Heart right ventricle (tissue), 16 donors: ENCODE results near the gene TTC21A. TPM values are rescaled to one million over a fixed set of nuclear protein-coding genes. Genes with fewer than 3 reads are reported as not detected.

Experiments
- ATAC-seq, 8 donors: fragments of 200-7000 bp; cut with Tn5 transposase; one replicate each; pipeline ENCODE4 v1.9.1; 2020; ENCODE audit warnings: mild to moderate bottlenecking in 8 of 8, moderate library complexity in 8 of 8, moderate number of reproducible peaks in 1 of 8
- DNase-seq, 2 donors: peaks; one replicate each; pipeline ENCODE4 v3.0.0-alpha.2; 2020
- H3K27ac ChIP-seq, 10 donors: fragments of 200-600 bp; sonication (generic) in 2 of 10; one replicate each; pipeline versions ENCODE4 v1.5.0 to v1.8.0; 2020 to 2022; ENCODE audit warnings: mild to moderate bottlenecking in 3 of 10
- H3K27me3 ChIP-seq, 7 donors: fragments of 200-600 bp; one replicate each; pipeline ENCODE4 v1.8.0; 2021 to 2022; ENCODE audit warnings: mild to moderate bottlenecking in 2 of 7
- H3K36me3 ChIP-seq, 9 donors: fragments of 200-600 bp; sonication (generic) in 1 of 9; one replicate each; pipeline versions ENCODE4 v1.5.0 to v1.8.0; 2020 to 2022; ENCODE audit warnings: mild to moderate bottlenecking in 2 of 9
- H3K4me1 ChIP-seq, 9 donors: fragments of 200-600 bp; sonication (generic) in 1 of 9; one replicate each; pipeline versions ENCODE4 v1.5.0 to v1.8.0; 2020 to 2022; ENCODE audit warnings: mild to moderate bottlenecking in 4 of 9
- H3K4me3 ChIP-seq, 10 donors: fragments of 200-600 bp; sonication (generic) in 2 of 10; one replicate each; pipeline versions ENCODE4 v1.5.0 to v1.8.0; 2020 to 2022; ENCODE audit warnings: mild to moderate bottlenecking in 7 of 10, moderate library complexity in 2 of 10
- H3K9me3 ChIP-seq, 11 donors: fragments of 200-600 bp in 10 of 11; sonication (generic) in 2 of 11; one replicate each; pipeline versions ENCODE4 v1.5.0 to v1.8.0; 2013 to 2022; ENCODE audit warnings: mild to moderate bottlenecking in 2 of 11, control low read depth in 1 of 11, moderate library complexity in 1 of 11
- WGBS, 2 donors: extraction: QIAGEN DNeasy Blood & Tissue Kit; methylation state at CpG; one replicate each; pipeline ENCODE4 v1.1.7; 2013; ENCODE audit warnings: inconsistent platforms in 1 of 2; 5-methylcytosine and 5-hydroxymethylcytosine counted together
- intact Hi-C, 10 donors: fragments of 100-400 bp; cut with DNase I; formaldehyde crosslinking; loops; one replicate each; pipeline versions ENCODE4 v1.11.1 to v1.14.2; 2022
- polyA plus RNA-seq, 2 donors: library from polyadenylated mRNA; stranded (reverse); fragments of 200-250 nt; gene quantifications; one replicate each; pipeline ENCODE4 v1.2.3, GENCODE V29; 2013
- total RNA-seq, 10 donors: library from RNA; stranded (reverse); fragmentation: NEBNext Ultra II Directional in 3 of 10; extraction: Animal tissue kit (Norgen Biotek cat#: 25700) in 3 of 10; gene quantifications; one replicate each; pipeline versions ENCODE4 v1.2.1 to v1.2.4, GENCODE V29; 2021 to 2023
- TF ChIP-seq, protein P1 (sequence below), 9 donors: fragments of 200-600 bp; sonication (generic) in 2 of 9; IDR thresholded peaks; one replicate each; pipeline versions ENCODE4 v1.5.0 to v1.8.0; 2021 to 2022; ENCODE audit warnings: antibody characterized with exemption in 9 of 9, mild to moderate bottlenecking in 5 of 9, moderate library complexity in 1 of 9
- donor health status: Arrhythmogenic right ventricular cardiomyopathy.
- donor health status: ischemic (EF 13 %, LVEDD 7.1; RV severe dilation, severe dysfunction).
- donor health status: healthy with polysubstance abuse.
- donor health status: DM: no; HTN: yes; CAD: no.
- donor health status: DM: no; HTN: no; CAD: no.
- donor health status: ischemic (EF 25% LVEDD 6.9; RV normal size, moderate dysfunction).
- donor health status: ischemic (EF 25% LVEDD 5.7; RV mildly dilated, moderate dysfunction).
- donor health status: healthy.
- donor health status: DM: yes; HTN: yes; CAD: no.
- donor health status: Ischemic cardiomyopathy.
- donor health status: ischemic (EF 35%, LVEDD 5.7; RV mildly dilated, moderate dysfunction).
- donor health status: nonischemic (EF 11% LVEDD 7.7; RV severe dilation, severe dysfunction).
- donor health status: DM: yes; HTN: yes; CAD: no.
- donor health status: PGD.
- donor health status: ischemic (EF 29% LVEDD 5.4; RV normal size, mild dysfunction).
- donor health status: nonischemic (EF 23%, LVEDD 6.1; RV moderate dilation, normal function).

Gene TTC21A
- total and polyA plus RNA-seq, 12 donors, result 0.80 to 7.5 (median 1.5) TPM

DNA sequence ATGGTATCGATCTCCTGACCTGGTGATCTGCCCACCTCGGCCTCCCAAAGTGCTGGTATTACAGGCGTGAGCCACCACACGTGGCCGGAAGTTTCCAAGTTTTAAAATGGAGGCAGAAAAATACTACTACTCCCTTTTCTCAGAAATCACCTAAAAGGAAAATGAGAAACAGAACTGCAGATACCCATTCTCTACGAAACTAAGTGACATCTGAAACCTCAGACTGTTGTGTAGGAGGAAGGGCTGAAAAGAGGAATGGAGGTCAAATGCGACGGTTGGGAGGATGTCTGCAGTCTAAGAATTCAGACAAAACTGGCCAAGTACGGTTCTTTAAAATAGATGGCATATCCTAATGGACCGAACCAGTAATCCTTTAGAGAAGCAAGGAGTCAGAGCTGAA lies 31.6 kb upstream of the TTC21A start:
- intact Hi-C loops, result no loop called here
- ATAC-seq (no peak), DNase-seq (no peak)
- Histone ChIP-seq H3K27ac (no peak overlapping the region), H3K36me3 (peaks cover 0 to 100% (median 65%) of the 10 kb centered on the region in 9 donors), H3K9me3 (no peaks in the 10 kb centered on the region), H3K4me3 (no peak overlapping the region), H3K27me3 (no peaks in the 10 kb centered on the region), H3K4me1 (no peaks in the 10 kb centered on the region)
- 95 to 96% methylated on average over 10 of the region's 10 CpGs for WGBS, 2 donors
- TF ChIP-seq, protein P1, sequence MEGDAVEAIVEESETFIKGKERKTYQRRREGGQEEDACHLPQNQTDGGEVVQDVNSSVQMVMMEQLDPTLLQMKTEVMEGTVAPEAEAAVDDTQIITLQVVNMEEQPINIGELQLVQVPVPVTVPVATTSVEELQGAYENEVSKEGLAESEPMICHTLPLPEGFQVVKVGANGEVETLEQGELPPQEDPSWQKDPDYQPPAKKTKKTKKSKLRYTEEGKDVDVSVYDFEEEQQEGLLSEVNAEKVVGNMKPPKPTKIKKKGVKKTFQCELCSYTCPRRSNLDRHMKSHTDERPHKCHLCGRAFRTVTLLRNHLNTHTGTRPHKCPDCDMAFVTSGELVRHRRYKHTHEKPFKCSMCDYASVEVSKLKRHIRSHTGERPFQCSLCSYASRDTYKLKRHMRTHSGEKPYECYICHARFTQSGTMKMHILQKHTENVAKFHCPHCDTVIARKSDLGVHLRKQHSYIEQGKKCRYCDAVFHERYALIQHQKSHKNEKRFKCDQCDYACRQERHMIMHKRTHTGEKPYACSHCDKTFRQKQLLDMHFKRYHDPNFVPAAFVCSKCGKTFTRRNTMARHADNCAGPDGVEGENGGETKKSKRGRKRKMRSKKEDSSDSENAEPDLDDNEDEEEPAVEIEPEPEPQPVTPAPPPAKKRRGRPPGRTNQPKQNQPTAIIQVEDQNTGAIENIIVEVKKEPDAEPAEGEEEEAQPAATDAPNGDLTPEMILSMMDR (IDR thresholded peaks at IDR 0.05), result no peak

DNA sequence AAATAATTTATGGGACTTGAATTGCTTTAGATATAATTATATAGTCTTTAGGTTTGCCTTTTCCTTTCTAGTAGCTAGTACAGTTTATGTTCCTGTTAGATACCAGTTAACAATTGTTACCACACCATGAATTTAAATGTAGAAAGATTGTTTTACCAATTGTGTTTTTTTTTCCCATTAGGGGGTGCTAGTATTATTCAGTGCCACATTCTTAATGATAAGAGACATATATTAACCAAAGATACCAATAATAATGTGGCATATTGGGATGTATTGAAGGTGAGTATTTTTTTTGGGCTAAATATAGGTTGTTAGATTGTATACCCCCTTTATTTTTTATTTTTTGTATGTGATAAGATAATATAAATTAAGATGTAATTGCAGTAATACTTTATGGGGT lies 27.9 kb upstream of the TTC21A start:
- no peak for ATAC-seq
- H3K27me3 ChIP-seq, result no peaks in the 10 kb centered on the region
- H3K36me3 ChIP-seq, result peaks cover 0 to 100% (median 40%) of the 10 kb centered on the region in 9 donors
- intact Hi-C loops, result no loop called here
- DNase-seq, result no peak
- H3K4me1 ChIP-seq, result no peaks in the 10 kb centered on the region
- no peak overlapping the region for H3K27ac ChIP-seq
- H3K9me3 ChIP-seq, result no peaks in the 10 kb centered on the region
- H3K4me3 ChIP-seq, result no peak overlapping the region
- TF ChIP-seq, protein P1 (IDR thresholded peaks at IDR 0.05), result no peak

DNA sequence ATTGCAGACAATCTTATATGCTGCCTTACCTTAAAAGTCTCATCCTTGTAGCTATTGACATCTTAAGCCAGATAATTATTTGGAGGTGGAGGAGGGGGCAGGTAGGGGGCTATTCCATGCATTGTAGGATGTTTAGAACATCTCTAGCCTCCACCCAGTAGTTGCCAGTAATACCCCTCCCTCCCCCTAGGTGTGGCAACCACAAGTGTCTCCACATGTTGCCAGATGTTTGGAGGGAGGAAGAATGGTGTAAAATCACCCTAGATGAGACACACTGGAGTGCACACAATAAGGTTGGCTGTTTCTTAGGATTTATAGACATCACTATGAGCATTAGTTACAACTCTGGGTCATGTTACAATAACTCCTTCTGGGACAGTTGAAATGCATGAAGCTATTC lies 27.5 kb upstream of the TTC21A start:
- Histone ChIP-seq H3K36me3 (peaks cover 0 to 100% (median 35%) of the 10 kb centered on the region in 9 donors), H3K27me3 (no peaks in the 10 kb centered on the region), H3K4me1 (no peaks in the 10 kb centered on the region), H3K9me3 (no peaks in the 10 kb centered on the region), H3K4me3 (no peak overlapping the region), H3K27ac (no peak overlapping the region)
- intact Hi-C loops, result no loop called here
- TF ChIP-seq, protein P1 (IDR thresholded peaks at IDR 0.05), result no peak
- ATAC-seq, result no peak
- DNase-seq, result no peak

DNA sequence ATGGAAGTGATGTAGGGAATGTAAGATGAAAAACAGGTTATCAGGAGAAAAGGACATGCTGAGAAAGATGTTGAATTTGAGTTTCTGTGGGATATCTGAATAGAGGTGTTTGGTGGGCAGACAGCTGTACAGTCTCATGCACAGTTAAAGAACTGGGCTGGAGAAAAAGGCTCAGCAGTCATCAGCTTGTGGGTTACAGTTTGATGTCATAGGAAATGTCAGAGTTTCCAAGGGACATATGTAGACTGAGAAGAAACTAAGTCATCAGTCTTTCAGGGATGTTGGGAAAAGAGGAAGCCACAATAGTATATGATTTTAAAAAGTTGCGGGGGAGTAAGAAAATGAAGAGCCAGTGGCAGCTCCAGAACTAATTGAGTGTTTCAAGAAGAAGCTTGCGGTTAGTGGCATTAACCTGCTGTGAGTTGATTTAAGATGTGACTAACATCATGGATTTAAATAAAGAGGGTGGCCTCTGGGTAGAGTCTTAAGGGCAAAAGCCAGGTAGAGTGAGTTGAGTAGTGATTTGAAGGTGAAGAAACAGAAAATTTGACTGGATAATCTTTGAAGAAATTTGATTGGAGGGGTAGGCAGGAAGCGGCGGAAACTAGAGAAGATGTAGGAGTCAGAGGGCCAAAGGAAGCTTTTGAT lies 24.7 kb upstream of the TTC21A start:
- ATAC-seq (no peak), DNase-seq (no peak)
- peaks cover 0 to 100% (median 33%) of the 10 kb centered on the region in 9 donors for H3K36me3 ChIP-seq

More for the DNA sequence above, 24.7 kb upstream of the TTC21A start:
- intact Hi-C loops, result no loop called here
- no peak overlapping the region for H3K27ac ChIP-seq
- no peaks in the 10 kb centered on the region for H3K4me1 ChIP-seq
- H3K9me3 ChIP-seq, result no peaks in the 10 kb centered on the region
- H3K4me3 ChIP-seq, result no peak overlapping the region
- TF ChIP-seq, protein P1 (IDR thresholded peaks at IDR 0.05), result no peak
- no peaks in the 10 kb centered on the region for H3K27me3 ChIP-seq
- WGBS, 2 donors, result 96 to 97% methylated on average over 4 of the region's 4 CpGs
